C4-2B (cell line): ENCODE data around the gene BLOC1S1.

Source experiments
- CTCF ChIP-seq: fragments of 450-650 bp; conservative IDR thresholded peaks from 2 replicates; pipeline ENCODE4 v1.5.1; 2017; ENCODE audit warnings: mild to moderate bottlenecking
- ZFX ChIP-seq: fragments of 450-650 bp; IDR thresholded peaks from 2 replicates; pipeline ENCODE4 v1.6.1; 2017

- no peak for TF ChIP-seq CTCF
- no peak for TF ChIP-seq ZFX
Observed at GRCh38 chr12:55675666-55676065, 40.2 kb upstream of the BLOC1S1 start.
